Measurements from ENCODE around the gene SORCS2.

DNA sequence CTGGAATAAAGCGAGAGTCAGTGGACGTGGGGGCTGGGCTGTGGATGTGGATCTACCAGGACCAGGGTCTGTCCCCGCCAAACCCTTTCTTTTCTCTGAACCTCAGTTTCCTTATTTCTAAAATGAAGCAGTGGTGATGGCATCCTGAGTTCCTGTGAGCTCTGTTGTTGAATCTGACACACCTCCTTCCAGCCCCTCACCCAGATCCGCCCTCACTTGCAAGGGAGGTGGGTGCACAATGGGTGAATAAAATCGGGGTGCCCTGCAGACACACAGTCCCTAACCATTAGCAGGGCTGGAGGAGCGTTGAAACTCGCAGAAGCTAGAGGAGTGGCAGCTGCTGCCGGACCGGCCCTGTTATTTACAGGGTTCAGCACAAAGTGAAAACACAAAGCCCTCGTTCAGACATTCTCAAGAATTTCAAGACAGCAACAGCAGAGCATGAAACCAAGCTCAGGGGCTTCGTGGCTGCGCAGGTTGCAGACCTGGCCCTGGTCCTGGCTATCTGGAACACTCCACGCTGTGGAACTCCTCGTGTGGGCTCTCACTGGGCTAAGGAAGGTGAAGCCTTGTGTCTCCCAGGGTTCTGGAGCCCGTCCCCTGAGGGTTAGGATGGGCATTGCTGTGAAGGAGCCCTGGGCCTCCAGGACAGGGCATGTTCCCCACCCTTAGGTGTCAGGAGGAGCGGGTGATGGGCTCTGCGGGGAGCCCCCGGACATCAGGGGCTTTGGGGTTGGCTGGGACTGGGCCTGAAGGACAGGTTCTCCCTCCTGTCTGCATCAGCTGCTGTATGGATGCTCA is 199.5 kb downstream of the SORCS2 start:
- TF ChIP-seq POLR2A (IDR thresholded peaks at IDR 0.05) (no peak), CTCF (IDR thresholded peaks at IDR 0.05) (no peak)
